Left renal pelvis (tissue), 4 donors: ENCODE measurements around the gene GINS1. TPM values are rescaled to one million over a fixed set of nuclear protein-coding genes. Genes with fewer than 3 reads are reported as not detected.
"Not testable (repeated sequence)": the region's sequence is repeated elsewhere in the genome, so short reads cannot be mapped to it uniquely, and the experiment has no call there.

Experiments
- DNase-seq, 4 donors: peaks; one replicate each; pipeline ENCODE4 v3.0.0-alpha.2; 2013; ENCODE audit warnings: low read depth in 4 of 4, low spot score in 3 of 4
- polyA plus RNA-seq, 4 donors: library from polyadenylated mRNA; unstranded; fragments of 120-200 nt; gene quantifications; one replicate each; pipeline ENCODE4 v1.2.1, GENCODE V29; 2013; ENCODE audit not compliant: insufficient read length in 4 of 4

The GINS1 gene
- polyA plus RNA-seq, 4 donors, result 11.6 to 21.4 (median 19.7) TPM

- no peak for DNase-seq
These were observed 18.0 kb upstream of the GINS1 start for GRCh38 chr20:25389401-25389857.

- DNase-seq, result peak in 2 of 4 donors; percentile 30 to 35
These were observed 17.5 kb upstream of the GINS1 start for GRCh38 chr20:25389858-25390537.

GRCh38 chr20:25390538-25391528 lies 16.6 kb upstream of the GINS1 start, which contains the start of gene ABHD12:
TSS of gene ABHD12 (minus strand) at chr20:25390835. CDS start at chr20:25390703, 132 bp downstream.
- peak; percentile 84 to 91 (median 86) for DNase-seq

- DNase-seq, result no peak
These were observed 13.2 kb upstream of the GINS1 start for GRCh38 chr20:25394276-25394675.

GRCh38 chr20:25394996-25395395 lies 12.5 kb upstream of the GINS1 start:
- no peak for DNase-seq

- DNase-seq, result no peak
These were observed 10.4 kb upstream of the GINS1 start for GRCh38 chr20:25397096-25397495.

- DNase-seq, result no peak
These were observed 9.7 kb upstream of the GINS1 start for GRCh38 chr20:25397821-25398220.

- DNase-seq, result no peak
These were observed 9.0 kb upstream of the GINS1 start for GRCh38 chr20:25398376-25399036.

GRCh38 chr20:25399037-25399430 lies 8.4 kb upstream of the GINS1 start:
- peak in 3 of 4 donors; percentile 31 to 60 (median 47) for DNase-seq

GRCh38 chr20:25400291-25400732 lies 7.2 kb upstream of the GINS1 start:
- DNase-seq, result not testable (repeated sequence)

- DNase-seq, result no peak
These were observed 4.9 kb upstream of the GINS1 start for GRCh38 chr20:25402583-25402982.

GRCh38 chr20:25408170-25408547 lies 686 bp downstream of the GINS1 start:
- DNase-seq, result no peak

GRCh38 chr20:25408890-25409289 lies 1.4 kb downstream of the GINS1 start:
- DNase-seq, result no peak

GRCh38 chr20:25418776-25419175 lies 11.3 kb downstream of the GINS1 start:
- no peak for DNase-seq

- no peak for DNase-seq
These were observed 13.6 kb downstream of the GINS1 start for GRCh38 chr20:25421102-25421501.

GRCh38 chr20:25422032-25422431 lies 14.6 kb downstream of the GINS1 start:
- no peak for DNase-seq

- no peak for DNase-seq
These were observed 17.1 kb downstream of the GINS1 start for GRCh38 chr20:25424536-25424935.

GRCh38 chr20:25437153-25437581 lies 29.7 kb downstream of the GINS1 start:
- DNase-seq, result peak in 1 of 4 donors; percentile 8

- DNase-seq, result no peak
These were observed 31.9 kb downstream of the GINS1 start for GRCh38 chr20:25439328-25439727.

GRCh38 chr20:25444556-25444955 lies 37.1 kb downstream of the GINS1 start:
- no peak for DNase-seq

- no peak for DNase-seq
These were observed 40.2 kb downstream of the GINS1 start for GRCh38 chr20:25447671-25448070.
